ENCODE results near the gene FKBP15.

The FKBP15 gene

GRCh38 chr9:113192455-113192854 is 28.6 kb downstream of the FKBP15 start:
- Histone ChIP-seq H3K27ac (ENCODE audit: extremely low read depth, low read depth, low read length) (no peak overlapping the region), H3K36me3 (ENCODE audit: control insufficient read depth in 2 of 2, insufficient read depth in 1 of 2, low read length in 2 of 2) (peaks cover 4 to 67% of the 10 kb centered on the region in 2 experiments), H3K4me3 (ENCODE audit: low read depth, low read length) (no peak overlapping the region), H3K4me1 (ENCODE audit: control insufficient read depth, insufficient read depth, low read length) (no peaks in the 10 kb centered on the region), H3K9me3 (ENCODE audit: control insufficient read depth, insufficient read depth, low read depth, low read length) (no peaks in the 10 kb centered on the region)
- ChIA-PET POLR2A (interaction anchor here (0.5 kb wide), 1 partner anchor 10 kb away, joined by 3 read pairs; no protein-coding TSS in a partner anchor), CTCF (interaction anchor here (0.5 to 0.8 kb wide), 2 partner anchors 10 to 684 kb away, joined by 3 to 5 read pairs; partner anchors contain the start of gene ZNF618)
- TF ChIP-seq ZIC2 (tag by site-specific recombination; IDR thresholded peaks at IDR 0.05) (no peak), ZNF174 (tag by site-specific recombination; IDR thresholded peaks at IDR 0.05) (no peak), ZNF544 (tag by site-specific recombination; IDR thresholded peaks at IDR 0.05) (no peak), ZNF324 (tag by site-specific recombination; IDR thresholded peaks at IDR 0.05) (no peak), ZNF48 (tag by site-specific recombination; IDR thresholded peaks at IDR 0.05) (no peak), ZNF571 (tag by site-specific recombination; IDR thresholded peaks at IDR 0.05) (no peak), ZNF37A (tag by site-specific recombination; IDR thresholded peaks at IDR 0.05) (no peak)
- TF ChIP-seq, protein P1, sequence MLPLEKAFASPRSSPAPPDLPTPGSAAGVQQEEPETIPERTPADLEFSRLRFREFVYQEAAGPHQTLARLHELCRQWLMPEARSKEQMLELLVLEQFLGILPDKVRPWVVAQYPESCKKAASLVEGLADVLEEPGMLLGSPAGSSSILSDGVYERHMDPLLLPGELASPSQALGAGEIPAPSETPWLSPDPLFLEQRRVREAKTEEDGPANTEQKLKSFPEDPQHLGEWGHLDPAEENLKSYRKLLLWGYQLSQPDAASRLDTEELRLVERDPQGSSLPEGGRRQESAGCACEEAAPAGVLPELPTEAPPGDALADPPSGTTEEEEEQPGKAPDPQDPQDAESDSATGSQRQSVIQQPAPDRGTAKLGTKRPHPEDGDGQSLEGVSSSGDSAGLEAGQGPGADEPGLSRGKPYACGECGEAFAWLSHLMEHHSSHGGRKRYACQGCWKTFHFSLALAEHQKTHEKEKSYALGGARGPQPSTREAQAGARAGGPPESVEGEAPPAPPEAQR (tag by site-specific recombination; IDR thresholded peaks at IDR 0.05) = no peak
- TF ChIP-seq, protein P2, sequence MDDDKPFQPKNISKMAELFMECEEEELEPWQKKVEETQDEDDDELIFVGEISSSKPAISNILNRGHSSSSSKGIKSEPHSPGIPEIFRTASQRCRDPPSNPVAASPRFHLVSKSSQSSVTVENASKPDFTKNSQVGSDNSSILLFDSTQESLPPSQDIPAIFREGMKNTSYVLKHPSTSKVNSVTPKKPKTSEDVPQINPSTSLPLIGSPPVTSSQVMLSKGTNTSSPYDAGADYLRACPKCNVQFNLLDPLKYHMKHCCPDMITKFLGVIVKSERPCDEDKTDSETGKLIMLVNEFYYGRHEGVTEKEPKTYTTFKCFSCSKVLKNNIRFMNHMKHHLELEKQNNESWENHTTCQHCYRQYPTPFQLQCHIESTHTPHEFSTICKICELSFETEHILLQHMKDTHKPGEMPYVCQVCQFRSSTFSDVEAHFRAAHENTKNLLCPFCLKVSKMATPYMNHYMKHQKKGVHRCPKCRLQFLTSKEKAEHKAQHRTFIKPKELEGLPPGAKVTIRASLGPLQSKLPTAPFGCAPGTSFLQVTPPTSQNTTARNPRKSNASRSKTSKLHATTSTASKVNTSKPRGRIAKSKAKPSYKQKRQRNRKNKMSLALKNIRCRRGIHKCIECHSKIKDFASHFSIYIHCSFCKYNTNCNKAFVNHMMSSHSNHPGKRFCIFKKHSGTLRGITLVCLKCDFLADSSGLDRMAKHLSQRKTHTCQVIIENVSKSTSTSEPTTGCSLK (tag by site-specific recombination; IDR thresholded peaks at IDR 0.05) = no peak

GRCh38 chr9:113187929-113188595 is 33.0 kb downstream of the FKBP15 start:
- H3K4me1 ChIP-seq (ENCODE audit: control insufficient read depth, insufficient read depth, low read length) = no peaks in the 10 kb centered on the region
- no peak overlapping the region for H3K27ac ChIP-seq (ENCODE audit: extremely low read depth, low read depth, low read length)
- POLR2A ChIA-PET = no interaction called here
- no peak for TF ChIP-seq ZNF629 (tag by site-specific recombination; IDR thresholded peaks at IDR 0.05)
- TF ChIP-seq ZNF239 (tag by site-specific recombination; IDR thresholded peaks at IDR 0.05) = no peak
- TF ChIP-seq ZBTB17 (tag by site-specific recombination; IDR thresholded peaks at IDR 0.05) = no peak
- no peak for TF ChIP-seq ZNF16 (tag by site-specific recombination; IDR thresholded peaks at IDR 0.05; ENCODE audit: low read depth)
- TF ChIP-seq, protein P3, sequence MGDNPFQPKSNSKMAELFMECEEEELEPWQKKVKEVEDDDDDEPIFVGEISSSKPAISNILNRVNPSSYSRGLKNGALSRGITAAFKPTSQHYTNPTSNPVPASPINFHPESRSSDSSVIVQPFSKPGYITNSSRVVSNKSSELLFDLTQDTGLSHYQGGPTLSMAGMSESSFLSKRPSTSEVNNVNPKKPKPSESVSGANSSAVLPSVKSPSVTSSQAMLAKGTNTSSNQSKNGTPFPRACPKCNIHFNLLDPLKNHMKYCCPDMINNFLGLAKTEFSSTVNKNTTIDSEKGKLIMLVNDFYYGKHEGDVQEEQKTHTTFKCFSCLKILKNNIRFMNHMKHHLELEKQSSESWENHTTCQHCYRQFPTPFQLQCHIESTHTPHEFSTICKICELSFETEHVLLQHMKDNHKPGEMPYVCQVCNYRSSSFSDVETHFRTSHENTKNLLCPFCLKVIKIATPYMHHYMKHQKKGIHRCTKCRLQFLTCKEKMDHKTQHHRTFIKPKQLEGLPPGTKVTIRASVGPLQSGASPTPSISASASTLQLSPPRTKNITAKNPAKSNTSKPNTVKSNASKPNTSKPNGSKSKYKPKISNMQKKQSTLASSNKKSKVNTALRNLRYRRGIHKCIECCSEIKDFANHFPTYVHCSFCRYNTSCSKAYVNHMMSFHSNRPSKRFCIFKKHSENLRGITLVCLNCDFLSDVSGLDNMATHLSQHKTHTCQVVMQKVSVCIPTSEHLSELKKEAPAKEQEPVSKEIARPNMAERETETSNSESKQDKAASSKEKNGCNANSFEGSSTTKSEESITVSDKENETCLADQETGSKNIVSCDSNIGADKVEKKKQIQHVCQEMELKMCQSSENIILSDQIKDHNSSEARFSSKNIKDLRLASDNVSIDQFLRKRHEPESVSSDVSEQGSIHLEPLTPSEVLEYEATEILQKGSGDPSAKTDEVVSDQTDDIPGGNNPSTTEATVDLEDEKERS (tag by site-specific recombination; IDR thresholded peaks at IDR 0.05) = no peak
- no peak for TF ChIP-seq MYNN (tag by site-specific recombination; IDR thresholded peaks at IDR 0.05; ENCODE audit: borderline replicate concordance)
- TF ChIP-seq ZFP37 (tag by site-specific recombination; IDR thresholded peaks at IDR 0.05) = no peak
- no peak for TF ChIP-seq ZNF660 (tag by site-specific recombination; IDR thresholded peaks at IDR 0.05)
- no peak for TF ChIP-seq ZBTB1 (tag by site-specific recombination; IDR thresholded peaks at IDR 0.05)
- TF ChIP-seq, protein P1 (tag by site-specific recombination; IDR thresholded peaks at IDR 0.05) = no peak
- no peak for TF ChIP-seq GFI1B (tag by site-specific recombination; IDR thresholded peaks at IDR 0.05)
- no peak for TF ChIP-seq HOXA7 (CRISPR knock-in tag; IDR thresholded peaks at IDR 0.05; ENCODE audit: borderline replicate concordance)
- TF ChIP-seq ZNF585B (tag by site-specific recombination; IDR thresholded peaks at IDR 0.05) = no peak
- TF ChIP-seq, protein P4, sequence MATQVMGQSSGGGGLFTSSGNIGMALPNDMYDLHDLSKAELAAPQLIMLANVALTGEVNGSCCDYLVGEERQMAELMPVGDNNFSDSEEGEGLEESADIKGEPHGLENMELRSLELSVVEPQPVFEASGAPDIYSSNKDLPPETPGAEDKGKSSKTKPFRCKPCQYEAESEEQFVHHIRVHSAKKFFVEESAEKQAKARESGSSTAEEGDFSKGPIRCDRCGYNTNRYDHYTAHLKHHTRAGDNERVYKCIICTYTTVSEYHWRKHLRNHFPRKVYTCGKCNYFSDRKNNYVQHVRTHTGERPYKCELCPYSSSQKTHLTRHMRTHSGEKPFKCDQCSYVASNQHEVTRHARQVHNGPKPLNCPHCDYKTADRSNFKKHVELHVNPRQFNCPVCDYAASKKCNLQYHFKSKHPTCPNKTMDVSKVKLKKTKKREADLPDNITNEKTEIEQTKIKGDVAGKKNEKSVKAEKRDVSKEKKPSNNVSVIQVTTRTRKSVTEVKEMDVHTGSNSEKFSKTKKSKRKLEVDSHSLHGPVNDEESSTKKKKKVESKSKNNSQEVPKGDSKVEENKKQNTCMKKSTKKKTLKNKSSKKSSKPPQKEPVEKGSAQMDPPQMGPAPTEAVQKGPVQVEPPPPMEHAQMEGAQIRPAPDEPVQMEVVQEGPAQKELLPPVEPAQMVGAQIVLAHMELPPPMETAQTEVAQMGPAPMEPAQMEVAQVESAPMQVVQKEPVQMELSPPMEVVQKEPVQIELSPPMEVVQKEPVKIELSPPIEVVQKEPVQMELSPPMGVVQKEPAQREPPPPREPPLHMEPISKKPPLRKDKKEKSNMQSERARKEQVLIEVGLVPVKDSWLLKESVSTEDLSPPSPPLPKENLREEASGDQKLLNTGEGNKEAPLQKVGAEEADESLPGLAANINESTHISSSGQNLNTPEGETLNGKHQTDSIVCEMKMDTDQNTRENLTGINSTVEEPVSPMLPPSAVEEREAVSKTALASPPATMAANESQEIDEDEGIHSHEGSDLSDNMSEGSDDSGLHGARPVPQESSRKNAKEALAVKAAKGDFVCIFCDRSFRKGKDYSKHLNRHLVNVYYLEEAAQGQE (tag by site-specific recombination; IDR thresholded peaks at IDR 0.05) = no peak
- peaks cover 1 to 87% of the 10 kb centered on the region in 2 experiments; a peak in 2 of 3 replicates for H3K36me3 ChIP-seq (ENCODE audit: control insufficient read depth in 2 of 2, insufficient read depth in 1 of 2, low read length in 2 of 2)
- no peak overlapping the region for H3K4me3 ChIP-seq (ENCODE audit: low read depth, low read length)
- H3K9me3 ChIP-seq (ENCODE audit: control insufficient read depth, insufficient read depth, low read depth, low read length) = no peaks in the 10 kb centered on the region
- CTCF ChIA-PET = interaction anchor here (0.8 kb wide), 1 partner anchor 37 kb away, joined by 3 read pairs; no protein-coding TSS in a partner anchor

Measured in HEK293 (cell line).